ENCODE results near the gene CABLES1. TPM values are rescaled to one million over a fixed set of nuclear protein-coding genes. Genes with fewer than 3 reads are reported as not detected.
A peak's percentile ranks its signal among the peaks of the same experiment; 100 is the strongest.

CABLES1 gene
- polyA plus RNA-seq, 1 of the 3 experiments (the other 2 are of a cell fraction): 2.2 TPM

GRCh38 chr18:23220355-23220754, 85.1 kb downstream of the CABLES1 start:
- Histone ChIP-seq H3K27me3 (ENCODE audit: insufficient read depth) (no peaks in the 10 kb centered on the region), H3K9me2 (no peaks in the 10 kb centered on the region), H3K79me2 (ENCODE audit: insufficient read depth) (no peaks in the 10 kb centered on the region), H3K4me3 (ENCODE audit: low read depth in 2 of 2, low read length in 1 of 2) (no peak overlapping the region), H3K9ac (no peak overlapping the region), H3K27ac (ENCODE audit: low read depth in 2 of 2, low read length in 1 of 2) (no peak overlapping the region), H3K9me3 (no peaks in the 10 kb centered on the region), H3F3A (replicated peaks; ENCODE audit: insufficient read depth) (peaks cover 3% of the 10 kb centered on the region), H3K4me2 (no peak overlapping the region), H4K20me1 (ENCODE audit: insufficient read depth) (no peaks in the 10 kb centered on the region), H3K4me1 (ENCODE audit: control insufficient read depth in 1 of 2, insufficient read depth in 2 of 2, low read depth in 1 of 2, low read length in 1 of 2) (peaks cover 7% of the 10 kb centered on the region in 2 experiments; a peak in 2 of 4 replicates), H3K36me3 (replicated peaks in 1 of 2; ENCODE audit: control insufficient read depth in 1 of 2, insufficient read depth in 2 of 2, low read length in 1 of 2) (no peaks in the 10 kb centered on the region), H2AFZ (ENCODE audit: low read depth) (no peak overlapping the region)
- ChIA-PET CTCF (interaction anchor here (1.1 kb wide), 1 partner anchor 13 kb away, joined by 3 read pairs; no protein-coding TSS in a partner anchor), POLR2A (no interaction called here)
- whole genome bisulfite sequencing (ENCODE audit: low lambda C conversion rate): 91% methylated on average over 8 of the region's 8 CpGs
- TF ChIP-seq PBX3 (IDR thresholded peaks at IDR 0.05): no peak
- TF ChIP-seq YY1 (IDR thresholded peaks at IDR 0.05; ENCODE audit: low read depth): no peak
- TF ChIP-seq FOXJ3 (CRISPR knock-in tag; IDR thresholded peaks at IDR 0.05): no peak
- TF ChIP-seq, protein P1, sequence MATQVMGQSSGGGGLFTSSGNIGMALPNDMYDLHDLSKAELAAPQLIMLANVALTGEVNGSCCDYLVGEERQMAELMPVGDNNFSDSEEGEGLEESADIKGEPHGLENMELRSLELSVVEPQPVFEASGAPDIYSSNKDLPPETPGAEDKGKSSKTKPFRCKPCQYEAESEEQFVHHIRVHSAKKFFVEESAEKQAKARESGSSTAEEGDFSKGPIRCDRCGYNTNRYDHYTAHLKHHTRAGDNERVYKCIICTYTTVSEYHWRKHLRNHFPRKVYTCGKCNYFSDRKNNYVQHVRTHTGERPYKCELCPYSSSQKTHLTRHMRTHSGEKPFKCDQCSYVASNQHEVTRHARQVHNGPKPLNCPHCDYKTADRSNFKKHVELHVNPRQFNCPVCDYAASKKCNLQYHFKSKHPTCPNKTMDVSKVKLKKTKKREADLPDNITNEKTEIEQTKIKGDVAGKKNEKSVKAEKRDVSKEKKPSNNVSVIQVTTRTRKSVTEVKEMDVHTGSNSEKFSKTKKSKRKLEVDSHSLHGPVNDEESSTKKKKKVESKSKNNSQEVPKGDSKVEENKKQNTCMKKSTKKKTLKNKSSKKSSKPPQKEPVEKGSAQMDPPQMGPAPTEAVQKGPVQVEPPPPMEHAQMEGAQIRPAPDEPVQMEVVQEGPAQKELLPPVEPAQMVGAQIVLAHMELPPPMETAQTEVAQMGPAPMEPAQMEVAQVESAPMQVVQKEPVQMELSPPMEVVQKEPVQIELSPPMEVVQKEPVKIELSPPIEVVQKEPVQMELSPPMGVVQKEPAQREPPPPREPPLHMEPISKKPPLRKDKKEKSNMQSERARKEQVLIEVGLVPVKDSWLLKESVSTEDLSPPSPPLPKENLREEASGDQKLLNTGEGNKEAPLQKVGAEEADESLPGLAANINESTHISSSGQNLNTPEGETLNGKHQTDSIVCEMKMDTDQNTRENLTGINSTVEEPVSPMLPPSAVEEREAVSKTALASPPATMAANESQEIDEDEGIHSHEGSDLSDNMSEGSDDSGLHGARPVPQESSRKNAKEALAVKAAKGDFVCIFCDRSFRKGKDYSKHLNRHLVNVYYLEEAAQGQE (IDR thresholded peaks at IDR 0.05; ENCODE audit: low read depth, low read length): no peak
- no peak for TF ChIP-seq MEF2A (IDR thresholded peaks at IDR 0.05; ENCODE audit: borderline replicate concordance, low read depth)
- no peak for TF ChIP-seq TCF12 (IDR thresholded peaks at IDR 0.05)
- TF ChIP-seq TAF1 (IDR thresholded peaks at IDR 0.05; ENCODE audit: borderline replicate concordance, low read depth, low read length): no peak
- TF ChIP-seq USF1 (IDR thresholded peaks at IDR 0.05; ENCODE audit: borderline replicate concordance, low read depth): no peak
- TF ChIP-seq, protein P2, sequence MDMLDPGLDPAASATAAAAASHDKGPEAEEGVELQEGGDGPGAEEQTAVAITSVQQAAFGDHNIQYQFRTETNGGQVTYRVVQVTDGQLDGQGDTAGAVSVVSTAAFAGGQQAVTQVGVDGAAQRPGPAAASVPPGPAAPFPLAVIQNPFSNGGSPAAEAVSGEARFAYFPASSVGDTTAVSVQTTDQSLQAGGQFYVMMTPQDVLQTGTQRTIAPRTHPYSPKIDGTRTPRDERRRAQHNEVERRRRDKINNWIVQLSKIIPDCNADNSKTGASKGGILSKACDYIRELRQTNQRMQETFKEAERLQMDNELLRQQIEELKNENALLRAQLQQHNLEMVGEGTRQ (IDR thresholded peaks at IDR 0.05; ENCODE audit: borderline replicate concordance, low read depth, low read length): no peak
- DNase-seq: no peak

DNA sequence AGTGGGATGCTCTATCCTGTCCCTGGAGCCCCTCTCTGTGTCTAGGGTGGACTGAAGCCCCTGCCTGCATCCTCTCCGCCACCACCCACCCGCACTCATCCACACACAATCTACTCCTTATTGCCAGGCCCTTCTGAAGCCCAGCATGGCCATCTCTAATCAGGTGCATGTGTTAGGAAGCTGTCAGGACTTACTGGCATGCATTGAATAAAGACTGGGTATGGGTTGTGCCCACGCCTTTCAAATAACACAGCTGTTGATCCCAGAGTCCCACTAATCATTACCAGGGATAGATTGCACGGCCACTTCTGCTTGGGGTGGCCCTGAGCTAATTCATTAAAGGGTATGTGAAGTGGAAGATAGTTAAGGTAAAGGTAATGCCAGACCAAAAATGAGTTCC, 88.4 kb downstream of the CABLES1 start:
- DNase-seq: no peak
- Histone ChIP-seq H3K9me2 (no peaks in the 10 kb centered on the region), H3K9ac (no peak overlapping the region), H3K27me3 (ENCODE audit: insufficient read depth) (no peaks in the 10 kb centered on the region), H3K27ac (ENCODE audit: low read depth in 2 of 2, low read length in 1 of 2) (no peak overlapping the region), H3K36me3 (replicated peaks in 1 of 2; ENCODE audit: control insufficient read depth in 1 of 2, insufficient read depth in 2 of 2, low read length in 1 of 2) (no peaks in the 10 kb centered on the region), H4K20me1 (ENCODE audit: insufficient read depth) (no peaks in the 10 kb centered on the region), H3K4me2 (no peak overlapping the region), H3K4me1 (ENCODE audit: control insufficient read depth in 1 of 2, insufficient read depth in 2 of 2, low read depth in 1 of 2, low read length in 1 of 2) (peaks cover 23 to 37% of the 10 kb centered on the region in 2 experiments), H3K9me3 (no peaks in the 10 kb centered on the region), H3F3A (replicated peaks; ENCODE audit: insufficient read depth) (peaks cover 18% of the 10 kb centered on the region), H3K4me3 (ENCODE audit: low read depth in 2 of 2, low read length in 1 of 2) (no peak overlapping the region), H3K79me2 (ENCODE audit: insufficient read depth) (no peaks in the 10 kb centered on the region), H2AFZ (ENCODE audit: low read depth) (no peak overlapping the region)
- TF ChIP-seq, protein P2 (IDR thresholded peaks at IDR 0.05; ENCODE audit: borderline replicate concordance, low read depth, low read length): no peak
- TF ChIP-seq MXI1 (IDR thresholded peaks at IDR 0.05; ENCODE audit: low read depth, low read length) (peak; percentile 67; the same call in 1 of the 2 replicates), JUND (IDR thresholded peaks at IDR 0.05) (no peak), FOXM1 (IDR thresholded peaks at IDR 0.05; ENCODE audit: low read depth) (no peak)
- 87% methylated on average over 4 of the region's 4 CpGs for WGBS (ENCODE audit: low lambda C conversion rate)
- ChIA-PET CTCF (interaction anchor here (0.7 to 1.5 kb wide), 3 partner anchors 92 to 186 kb away, joined by 4 to 6 read pairs (median 4); no protein-coding TSS in a partner anchor), POLR2A (interaction anchor here (1.2 to 1.3 kb wide), 2 partner anchors 9 to 37 kb away, joined by 3 to 4 read pairs; no protein-coding TSS in a partner anchor)
